Mesendoderm (in vitro differentiated cells): Measurements from ENCODE around the gene HLA-DRB5.

Experiments used
- DNase-seq: peaks from one replicate; pipeline ENCODE4 v3.0.0; 2013
- H2AK5ac ChIP-seq: 2 replicates; pipeline ENCODE4 v1.6.1; 2013; ENCODE audit warnings: low read length, inconsistent platforms
- H2BK120ac ChIP-seq: 2 replicates; pipeline ENCODE4 v1.6.1; 2013; ENCODE audit warnings: low read depth, mild to moderate bottlenecking, low read length, moderate library complexity, mixed read lengths
- H2BK15ac ChIP-seq: replicated peaks from 2 replicates; pipeline ENCODE4 v1.6.1; 2013; ENCODE audit warnings: low read depth, mild to moderate bottlenecking, moderate library complexity
- H2BK5ac ChIP-seq: 2 replicates; pipeline ENCODE4 v1.6.1; 2013; ENCODE audit warnings: low read length, inconsistent platforms
- H3K18ac ChIP-seq: 2 replicates; pipeline ENCODE4 v1.6.1; 2013; ENCODE audit warnings: mild to moderate bottlenecking, low read length, mixed read lengths
- H3K23ac ChIP-seq: one replicate; pipeline ENCODE4 v1.6.1; 2013; ENCODE audit warnings: low read length
- H3K27ac ChIP-seq: 2 replicates; pipeline ENCODE4 v1.5.1; 2013; ENCODE audit warnings: low read depth, mild to moderate bottlenecking, inconsistent platforms, low read length, moderate library complexity
- H3K27me3 ChIP-seq: 2 replicates; pipeline ENCODE4 v1.6.1; 2013; ENCODE audit warnings: low read length, control low read depth, mild to moderate bottlenecking, inconsistent platforms; ENCODE audit not compliant: insufficient read depth, poor library complexity
- H3K36me3 ChIP-seq: 2 replicates; pipeline ENCODE4 v1.6.1; 2013; ENCODE audit warnings: low read length, inconsistent platforms; ENCODE audit not compliant: control insufficient read depth, insufficient read depth
- H3K4ac ChIP-seq: one replicate; pipeline ENCODE4 v1.6.1; 2013; ENCODE audit warnings: low read depth, mild to moderate bottlenecking, low read length, moderate library complexity
- H3K4me1 ChIP-seq: 2 replicates; pipeline ENCODE4 v1.6.1; 2013; ENCODE audit warnings: low read depth, low read length, inconsistent platforms; ENCODE audit not compliant: control insufficient read depth
- H3K4me2 ChIP-seq: 2 replicates; pipeline ENCODE4 v1.6.1; 2013; ENCODE audit warnings: low read length
- H3K4me3 ChIP-seq: 2 replicates; pipeline ENCODE4 v1.5.1; 2013; ENCODE audit warnings: mild to moderate bottlenecking, low read length
- H3K56ac ChIP-seq: one replicate; pipeline ENCODE4 v1.6.1; 2013; ENCODE audit warnings: low read length
- H3K79me1 ChIP-seq: 2 replicates; pipeline ENCODE4 v1.6.1; 2013; ENCODE audit warnings: low read length, inconsistent platforms
- H3K79me2 ChIP-seq: 2 replicates; pipeline ENCODE4 v1.6.1; 2013; ENCODE audit warnings: mild to moderate bottlenecking, low read length; ENCODE audit not compliant: control insufficient read depth, insufficient read depth
- H3K9ac ChIP-seq: 2 replicates; pipeline ENCODE4 v1.6.1; 2013; ENCODE audit warnings: low read length, inconsistent platforms
- H4K5ac ChIP-seq: one replicate; pipeline ENCODE4 v1.6.1; 2013; ENCODE audit warnings: low read length
- H4K8ac ChIP-seq: one replicate; pipeline ENCODE4 v1.6.1; 2013; ENCODE audit warnings: low read depth, mild to moderate bottlenecking, control low read depth, low read length, moderate library complexity
- WGBS: extraction: QIAGEN DNeasy Blood & Tissue Kit; methylation state at CpG from one replicate; pipeline ENCODE4 v1.1.7; 2013; ENCODE audit warnings: low lambda C conversion rate, missing lambda C conversion rate; ENCODE audit not compliant: insufficient coverage; ENCODE audit errors: extremely low coverage; 5-methylcytosine and 5-hydroxymethylcytosine counted together

HLA-DRB5 gene

DNA sequence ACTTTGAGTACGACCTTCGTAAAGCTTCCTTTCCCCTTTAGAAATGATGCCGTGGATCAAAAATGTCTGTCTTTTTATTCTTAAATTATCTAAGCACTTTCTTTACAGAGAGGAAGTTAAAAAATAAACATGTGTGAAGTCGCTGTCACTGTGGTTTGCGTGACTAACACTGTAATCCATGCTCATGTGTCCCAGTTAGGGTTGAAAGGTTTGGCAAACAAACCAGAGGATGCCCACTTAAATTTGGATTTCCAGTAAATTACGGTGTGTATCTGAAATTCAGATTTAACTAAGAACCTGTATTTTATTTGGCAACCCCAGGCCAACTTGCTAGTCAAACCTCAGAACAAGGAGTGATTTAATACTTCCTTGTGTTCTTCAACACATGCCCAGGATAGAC lies 38.5 kb upstream of the HLA-DRB5 start:
- Histone ChIP-seq H2BK120ac (no peak overlapping the region), H4K5ac (no peak overlapping the region), H3K56ac (no peak overlapping the region), H3K4me2 (no peak overlapping the region), H3K23ac (no peak overlapping the region), H3K4me1 (no peaks in the 10 kb centered on the region), H2BK5ac (no peak overlapping the region), H3K9ac (no peak overlapping the region), H3K18ac (no peak overlapping the region), H3K79me1 (no peaks in the 10 kb centered on the region), H2AK5ac (no peak overlapping the region), H3K4me3 (no peak overlapping the region), H3K27ac (no peak overlapping the region), H4K8ac (no peak overlapping the region), H3K27me3 (no peaks in the 10 kb centered on the region), H3K36me3 (no peaks in the 10 kb centered on the region), H3K79me2 (no peaks in the 10 kb centered on the region), H2BK15ac (no peak overlapping the region), H3K4ac (no peak overlapping the region)
- no peak for DNase-seq
- WGBS = no CpG with 5 or more reads among the region's 6 CpGs

DNA sequence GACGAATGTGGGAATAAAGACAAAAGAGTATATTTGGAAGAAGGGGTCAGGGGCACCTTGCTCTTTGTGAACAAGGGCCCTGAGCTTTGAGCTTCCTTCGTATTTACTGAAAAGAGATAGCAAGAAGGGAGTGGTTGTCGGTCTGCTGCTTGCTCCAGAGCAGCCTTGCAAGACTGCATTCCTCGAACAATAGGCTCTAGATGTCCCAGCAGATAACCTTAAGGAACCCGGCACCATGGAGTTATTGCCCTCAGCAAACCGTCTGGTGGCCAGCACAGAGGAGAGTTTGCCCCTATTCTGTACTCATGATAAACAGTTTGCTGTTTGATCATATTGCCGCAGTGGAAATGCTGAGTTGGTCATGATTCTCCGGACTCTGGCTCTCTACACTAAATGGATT lies 36.9 kb upstream of the HLA-DRB5 start:
- H2AK5ac ChIP-seq = no peak overlapping the region
- WGBS = no CpG with 5 or more reads among the region's 8 CpGs
- H3K27ac ChIP-seq = no peak overlapping the region
- H3K18ac ChIP-seq = no peak overlapping the region
- H3K4me1 ChIP-seq = no peaks in the 10 kb centered on the region
- no peak overlapping the region for H3K9ac ChIP-seq
- H3K79me1 ChIP-seq = no peaks in the 10 kb centered on the region
- no peak overlapping the region for H3K4me2 ChIP-seq
- peak; percentile 27 for DNase-seq
- H2BK15ac ChIP-seq = no peak overlapping the region
- H4K5ac ChIP-seq = no peak overlapping the region
- H3K79me2 ChIP-seq = no peaks in the 10 kb centered on the region
- no peak overlapping the region for H3K4me3 ChIP-seq
- no peak overlapping the region for H2BK5ac ChIP-seq
- H3K27me3 ChIP-seq = no peaks in the 10 kb centered on the region
- no peaks in the 10 kb centered on the region for H3K36me3 ChIP-seq
- no peak overlapping the region for H3K56ac ChIP-seq
- no peak overlapping the region for H3K4ac ChIP-seq
- no peak overlapping the region for H2BK120ac ChIP-seq
- H4K8ac ChIP-seq = no peak overlapping the region
- no peak overlapping the region for H3K23ac ChIP-seq

DNA sequence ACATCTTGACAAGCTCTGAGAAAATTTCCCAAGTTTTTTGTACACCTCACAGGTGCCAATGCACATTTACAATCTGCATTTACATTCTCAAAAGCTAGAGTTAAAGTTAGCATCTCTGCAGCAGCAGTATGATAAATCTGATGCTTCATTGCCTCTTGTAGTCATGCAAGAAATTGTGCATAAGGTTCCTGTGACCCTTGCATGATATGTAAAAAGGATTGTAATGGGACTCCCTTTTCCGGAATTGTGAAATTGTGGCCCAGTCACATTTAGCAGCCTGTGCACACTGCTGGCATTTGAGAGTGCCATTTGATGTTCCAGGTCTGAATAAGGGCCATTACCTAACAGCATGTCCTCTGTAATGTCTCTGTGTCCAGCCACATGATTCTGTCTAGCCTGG lies 35.4 kb upstream of the HLA-DRB5 start:
- H2BK15ac ChIP-seq = no peak overlapping the region
- H2BK120ac ChIP-seq = no peak overlapping the region
- DNase-seq = no peak
- no peak overlapping the region for H4K5ac ChIP-seq
- no peak overlapping the region for H3K9ac ChIP-seq
- H3K79me2 ChIP-seq = no peaks in the 10 kb centered on the region
- H3K27ac ChIP-seq = no peak overlapping the region
- no peak overlapping the region for H3K56ac ChIP-seq
- no peaks in the 10 kb centered on the region for H3K36me3 ChIP-seq
- no peak overlapping the region for H3K4me2 ChIP-seq
- no peaks in the 10 kb centered on the region for H3K79me1 ChIP-seq
- no peak overlapping the region for H3K4ac ChIP-seq
- no peak overlapping the region for H3K23ac ChIP-seq
- no peak overlapping the region for H2BK5ac ChIP-seq
- no peak overlapping the region for H4K8ac ChIP-seq
- no peak overlapping the region for H2AK5ac ChIP-seq
- no peaks in the 10 kb centered on the region for H3K27me3 ChIP-seq
- no peak overlapping the region for H3K4me3 ChIP-seq
- no CpG with 5 or more reads among the region's 1 CpG for WGBS
- H3K18ac ChIP-seq = no peak overlapping the region
- H3K4me1 ChIP-seq = no peaks in the 10 kb centered on the region

DNA sequence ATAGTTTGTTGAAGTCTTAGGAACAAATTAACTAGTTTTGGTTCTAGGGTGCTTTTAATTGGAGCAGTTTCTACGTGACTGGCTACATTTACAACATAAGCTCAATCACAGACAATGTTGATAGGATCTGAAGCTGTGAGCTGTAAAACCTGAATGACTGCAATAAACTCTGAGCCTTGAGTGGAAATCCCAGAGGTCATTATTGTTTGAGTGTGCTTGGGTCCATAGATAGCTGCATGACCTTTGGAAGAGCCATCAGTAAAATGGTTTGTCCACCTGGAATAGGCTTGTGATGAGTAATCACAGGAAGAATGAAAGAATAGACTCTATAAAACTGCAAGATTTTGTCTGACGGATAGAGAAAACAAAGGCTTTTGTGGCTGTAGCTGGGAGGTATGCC lies 32.9 kb upstream of the HLA-DRB5 start:
- H3K4me1 ChIP-seq = no peaks in the 10 kb centered on the region
- H3K4me2 ChIP-seq = no peak overlapping the region
- H2AK5ac ChIP-seq = no peak overlapping the region
- H3K4ac ChIP-seq = no peak overlapping the region
- no peaks in the 10 kb centered on the region for H3K79me1 ChIP-seq
- no peak overlapping the region for H2BK5ac ChIP-seq
- no peaks in the 10 kb centered on the region for H3K27me3 ChIP-seq
- no peak overlapping the region for H4K8ac ChIP-seq
- H3K27ac ChIP-seq = no peak overlapping the region
- H3K4me3 ChIP-seq = no peak overlapping the region
- H3K36me3 ChIP-seq = no peaks in the 10 kb centered on the region
- no peak overlapping the region for H2BK15ac ChIP-seq
- DNase-seq = no peak
- no peak overlapping the region for H2BK120ac ChIP-seq
- H3K23ac ChIP-seq = no peak overlapping the region
- H3K56ac ChIP-seq = no peak overlapping the region
- no peak overlapping the region for H3K18ac ChIP-seq
- H3K9ac ChIP-seq = no peak overlapping the region
- WGBS = no CpG with 5 or more reads among the region's 2 CpGs
- no peaks in the 10 kb centered on the region for H3K79me2 ChIP-seq
- H4K5ac ChIP-seq = no peak overlapping the region

DNA sequence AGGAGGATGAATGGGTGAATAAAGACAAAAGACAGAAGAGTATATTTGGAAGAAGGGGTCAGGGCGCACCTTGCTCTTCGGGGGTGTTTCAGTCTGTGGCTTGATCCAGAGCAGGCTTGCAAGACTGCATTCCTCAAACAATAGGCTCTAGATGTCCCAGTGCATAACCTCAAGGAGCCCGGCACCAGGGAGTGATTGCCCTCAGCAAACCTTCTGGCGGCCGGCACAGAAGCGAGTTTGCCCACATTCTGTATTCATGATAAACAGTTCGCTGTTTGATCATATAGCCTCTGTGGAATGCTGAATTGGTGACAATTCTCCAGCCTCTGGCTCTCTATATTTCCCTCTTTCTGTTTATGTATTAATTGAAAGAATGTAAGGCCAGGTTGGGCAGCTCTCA lies 29.7 kb upstream of the HLA-DRB5 start:
- no peak overlapping the region for H3K4me2 ChIP-seq
- no peak overlapping the region for H3K18ac ChIP-seq
- no peak overlapping the region for H3K4ac ChIP-seq
- H3K56ac ChIP-seq = no peak overlapping the region
- no peak overlapping the region for H3K23ac ChIP-seq
- H3K9ac ChIP-seq = no peak overlapping the region
- H2BK120ac ChIP-seq = no peak overlapping the region
- no peak overlapping the region for H4K5ac ChIP-seq
- H3K79me2 ChIP-seq = no peaks in the 10 kb centered on the region
- H4K8ac ChIP-seq = no peak overlapping the region
- no peaks in the 10 kb centered on the region for H3K27me3 ChIP-seq
- H2AK5ac ChIP-seq = no peak overlapping the region
- DNase-seq = no peak
- no peaks in the 10 kb centered on the region for H3K79me1 ChIP-seq
- WGBS = no CpG with 5 or more reads among the region's 7 CpGs
- H3K4me1 ChIP-seq = no peaks in the 10 kb centered on the region
- H2BK15ac ChIP-seq = no peak overlapping the region
- no peaks in the 10 kb centered on the region for H3K36me3 ChIP-seq
- H2BK5ac ChIP-seq = no peak overlapping the region
- H3K27ac ChIP-seq = no peak overlapping the region
- no peak overlapping the region for H3K4me3 ChIP-seq

DNA sequence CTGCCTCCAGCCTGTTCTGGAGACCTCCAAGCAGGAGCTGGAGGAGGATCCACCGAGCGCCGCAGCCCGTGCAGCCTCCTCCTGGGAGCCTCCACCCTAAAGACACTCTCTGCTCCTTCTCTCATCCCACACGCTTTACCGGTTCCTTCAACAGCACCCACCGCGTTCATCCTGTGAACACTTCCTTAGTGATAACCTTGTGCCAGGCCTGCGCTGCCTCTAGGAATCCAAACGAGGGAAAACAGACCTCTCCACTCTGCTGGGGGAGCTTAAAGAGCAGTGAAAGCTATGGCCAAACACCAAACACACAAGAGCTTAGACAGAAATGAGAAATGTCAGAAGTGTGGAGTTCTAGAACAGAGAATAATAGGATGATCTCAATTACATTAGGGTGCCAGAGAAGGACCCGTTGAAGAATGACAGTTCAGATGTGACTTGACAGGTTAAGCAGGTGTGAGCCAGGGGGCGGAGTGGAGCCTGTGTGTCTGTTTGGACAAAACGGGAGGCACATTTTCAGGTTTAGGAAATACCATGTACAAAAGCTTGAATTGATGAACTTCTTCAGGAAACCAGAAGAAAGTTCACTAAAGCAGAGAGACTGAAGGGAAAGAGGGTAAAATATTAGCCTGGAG lies 28.5 kb upstream of the HLA-DRB5 start:
- H3K4me1 ChIP-seq = no peaks in the 10 kb centered on the region

More for the DNA sequence above, 28.5 kb upstream of the HLA-DRB5 start:
- no peak overlapping the region for H2BK15ac ChIP-seq
- no peak overlapping the region for H3K56ac ChIP-seq
- H3K4ac ChIP-seq = no peak overlapping the region
- DNase-seq = peak; percentile 13
- no peak overlapping the region for H2AK5ac ChIP-seq
- H4K5ac ChIP-seq = no peak overlapping the region
- no peak overlapping the region for H3K9ac ChIP-seq
- no peak overlapping the region for H3K23ac ChIP-seq
- H3K18ac ChIP-seq = no peak overlapping the region
- H3K36me3 ChIP-seq = no peaks in the 10 kb centered on the region
- H2BK120ac ChIP-seq = no peak overlapping the region
- H2BK5ac ChIP-seq = no peak overlapping the region
- no peak overlapping the region for H3K27ac ChIP-seq
- no CpG with 5 or more reads among the region's 13 CpGs for WGBS
- no peaks in the 10 kb centered on the region for H3K27me3 ChIP-seq
- no peaks in the 10 kb centered on the region for H3K79me1 ChIP-seq
- no peak overlapping the region for H3K4me2 ChIP-seq
- H3K79me2 ChIP-seq = no peaks in the 10 kb centered on the region
- no peak overlapping the region for H4K8ac ChIP-seq
- no peak overlapping the region for H3K4me3 ChIP-seq
